Measurements from ENCODE around the gene ITLN1. TPM values are rescaled to one million over a fixed set of nuclear protein-coding genes. Genes with fewer than 3 reads are reported as not detected.
"Not testable (repeated sequence)": the region's sequence is repeated elsewhere in the genome, so short reads cannot be mapped to it uniquely, and the experiment has no call there.

The ITLN1 gene
- total RNA-seq: 1 to 10 TPM in 1 of 4 donors, under 1 TPM in 1, not detected in 2; 0.42 to 1.2 TPM

- no peak for TF ChIP-seq POLR2A (IDR thresholded peaks at IDR 0.05)
- no peaks in the 10 kb centered on the region for H3K4me1 ChIP-seq
These were observed at the start of gene ITLN1 for GRCh38 chr1:160885042-160885441. Gene ITLN1, minus strand, starts transcription at chr1:160885180. Its CDS starts 303 bp downstream, at chr1:160884877.

GRCh38 chr1:160933305-160933704 is 48.3 kb upstream of the ITLN1 start:
- H3K4me3 ChIP-seq; H3K27ac ChIP-seq; H3K36me3 ChIP-seq; H3K4me1 ChIP-seq; DNase-seq (ENCODE audit: low spot score in 2 of 2); H3K27me3 ChIP-seq: not testable (repeated sequence)
- WGBS, 2 donors: 89 to 91% methylated on average over 11 to 13 of the region's 31 CpGs
- peaks cover 0 to 17% (median 0%) of the 10 kb centered on the region in 4 donors for H3K9me3 ChIP-seq

More at GRCh38 chr1:160885042-160885441, at the start of gene ITLN1:
- Histone ChIP-seq H3K4me3 (no peak within 1 kb of the TSS), H3K27me3 (no peaks in the 10 kb centered on the region), H3K27ac (no peak within 1 kb of the TSS), H3K36me3 (no peaks in the 10 kb centered on the region), H3K9me3 (no peaks in the 10 kb centered on the region)
- 68 to 70% methylated on average over 5 of the region's 5 CpGs for WGBS, 2 donors
- DNase-seq (ENCODE audit: low spot score in 2 of 2): no peak

GRCh38 chr1:160925652-160926244 is 40.8 kb upstream of the ITLN1 start:
- no peak overlapping the region for H3K4me3 ChIP-seq
- peaks cover 0 to 20% (median 0%) of the 10 kb centered on the region in 4 donors for H3K9me3 ChIP-seq
- no peaks in the 10 kb centered on the region for H3K36me3 ChIP-seq
- H3K4me1 ChIP-seq: no peaks in the 10 kb centered on the region
- DNase-seq (ENCODE audit: low spot score in 2 of 2): no peak
- no peak overlapping the region for H3K27ac ChIP-seq
- 56 to 64% methylated on average over 5 of the region's 5 CpGs for WGBS, 2 donors
- no peaks in the 10 kb centered on the region for H3K27me3 ChIP-seq
- TF ChIP-seq EP300 (IDR thresholded peaks at IDR 0.05) (no peak), POLR2A (IDR thresholded peaks at IDR 0.05) (no peak), CTCF (IDR thresholded peaks at IDR 0.05) (no peak)

GRCh38 chr1:160924791-160925651 is 40.0 kb upstream of the ITLN1 start:
- H3K4me1 ChIP-seq: no peaks in the 10 kb centered on the region
- no peak for DNase-seq (ENCODE audit: low spot score in 2 of 2)
- H3K4me3 ChIP-seq: no peak overlapping the region
- H3K9me3 ChIP-seq: peaks cover 0 to 20% (median 0%) of the 10 kb centered on the region in 4 donors
- H3K27ac ChIP-seq: no peak overlapping the region
- no peaks in the 10 kb centered on the region for H3K27me3 ChIP-seq
- TF ChIP-seq EP300 (IDR thresholded peaks at IDR 0.05) (no peak), CTCF (IDR thresholded peaks at IDR 0.05) (no peak), POLR2A (IDR thresholded peaks at IDR 0.05) (no peak)
- 69 to 70% methylated on average over 7 of the region's 7 CpGs for WGBS, 2 donors
- H3K36me3 ChIP-seq: no peaks in the 10 kb centered on the region

GRCh38 chr1:160916666-160917065 is 31.7 kb upstream of the ITLN1 start:
- no peaks in the 10 kb centered on the region for H3K36me3 ChIP-seq
- H3K27me3 ChIP-seq: no peaks in the 10 kb centered on the region
- H3K4me1 ChIP-seq: no peaks in the 10 kb centered on the region
- no peak overlapping the region for H3K4me3 ChIP-seq
- no peak overlapping the region for H3K27ac ChIP-seq
- WGBS, 2 donors: 90 to 92% methylated on average over 2 of the region's 2 CpGs
- no peak for DNase-seq (ENCODE audit: low spot score in 2 of 2)
- TF ChIP-seq POLR2A (IDR thresholded peaks at IDR 0.05): no peak
- TF ChIP-seq CTCF (IDR thresholded peaks at IDR 0.05): no peak
- no peak for TF ChIP-seq EP300 (IDR thresholded peaks at IDR 0.05)
- no peaks in the 10 kb centered on the region for H3K9me3 ChIP-seq

GRCh38 chr1:160913229-160913628 is 28.2 kb upstream of the ITLN1 start:
- H3K4me3 ChIP-seq; H3K36me3 ChIP-seq; H3K27ac ChIP-seq; H3K9me3 ChIP-seq; H3K4me1 ChIP-seq; DNase-seq (ENCODE audit: low spot score in 2 of 2); H3K27me3 ChIP-seq: not testable (repeated sequence)
- WGBS, 2 donors: 67 to 69% methylated on average over 6 of the region's 6 CpGs
